HEK293 (cell line): ENCODE data around the gene FBXW11.

ENCODE experiments used
- CTCF ChIP-seq: fragments of 450-650 bp; formaldehyde crosslinking; IDR thresholded peaks from 2 replicates; pipeline ENCODE4 v1.5.1; 2016; ENCODE audit warnings: missing biosample characterization, missing genetic modification characterization
- ZBTB10 ChIP-seq: fragments of 450-650 bp; formaldehyde crosslinking; IDR thresholded peaks from 2 replicates; pipeline ENCODE4 v1.5.1; 2016; ENCODE audit warnings: missing biosample characterization, missing genetic modification characterization
- ZFP3 ChIP-seq: fragments of 450-650 bp; formaldehyde crosslinking; IDR thresholded peaks from 2 replicates; pipeline ENCODE4 v1.5.1; 2016; ENCODE audit warnings: low read depth, missing biosample characterization, missing genetic modification characterization
- ZNF133 ChIP-seq: fragments of 450-650 bp; formaldehyde crosslinking; IDR thresholded peaks from 2 replicates; pipeline ENCODE4 v1.5.1; 2016; ENCODE audit warnings: missing biosample characterization, missing genetic modification characterization
- ZNF140 ChIP-seq: fragments of 450-650 bp; formaldehyde crosslinking; IDR thresholded peaks from 2 replicates; pipeline ENCODE4 v1.5.1; 2016; ENCODE audit warnings: missing biosample characterization, missing genetic modification characterization
- ZNF155 ChIP-seq: fragments of 450-650 bp; formaldehyde crosslinking; IDR thresholded peaks from 2 replicates; pipeline ENCODE4 v1.5.1; 2016; ENCODE audit warnings: missing biosample characterization, missing genetic modification characterization
- ZNF157 ChIP-seq: fragments of 450-650 bp; formaldehyde crosslinking; IDR thresholded peaks from 2 replicates; pipeline ENCODE4 v1.5.1; 2016; ENCODE audit warnings: missing biosample characterization, missing genetic modification characterization
- ZNF274 ChIP-seq, 2 experiments: fragments of 200-500 bp in 1 of 2; fragments of 450-650 bp in 1 of 2; sonication (Bioruptor generic) in 1 of 2; formaldehyde crosslinking in 1 of 2; IDR thresholded peaks; 2 replicates each; pipeline versions ENCODE4 v1.5.1 to v1.6.1; 2014 to 2016; ENCODE audit warnings: borderline replicate concordance in 1 of 2, inconsistent platforms in 1 of 2, low read length in 1 of 2, missing biosample characterization in 1 of 2, missing genetic modification characterization in 1 of 2
- ZNF324 ChIP-seq: fragments of 450-650 bp; formaldehyde crosslinking; IDR thresholded peaks from 2 replicates; pipeline ENCODE4 v1.5.1; 2016; ENCODE audit warnings: missing biosample characterization, missing genetic modification characterization
- ZNF704 ChIP-seq: fragments of 450-650 bp; formaldehyde crosslinking; IDR thresholded peaks from 2 replicates; pipeline ENCODE4 v1.5.1; 2016; ENCODE audit warnings: missing biosample characterization, missing genetic modification characterization
- ZNF76 ChIP-seq: fragments of 450-650 bp; formaldehyde crosslinking; IDR thresholded peaks from 2 replicates; pipeline ENCODE4; 2016; ENCODE audit warnings: low read depth, missing biosample characterization, missing genetic modification characterization, borderline replicate concordance

GRCh38 chr5:171841984-171842776, 164.3 kb downstream of the FBXW11 start:
- TF ChIP-seq ZNF140 (no peak), ZNF133 (no peak), ZFP3 (no peak), CTCF (tag by site-specific recombination) (no peak), ZBTB10 (no peak), ZNF157 (tag by site-specific recombination) (no peak), ZNF76 (no peak), ZNF155 (no peak), ZNF324 (tag by site-specific recombination) (no peak), ZNF704 (no peak), ZNF274 (IDR thresholded peaks at IDR 0.05; ENCODE audit: low read length) (no peak), ZNF274 (tag by site-specific recombination; IDR thresholded peaks at IDR 0.05; ENCODE audit: borderline replicate concordance) (no peak)
